Measurements from ENCODE around the gene FOXN3.

Gene FOXN3

GRCh38 chr14:89260898-89261297 lies 156.1 kb downstream of the FOXN3 start:
- Histone ChIP-seq H3K9me3 (ENCODE audit: control insufficient read depth in 2 of 2, low read length in 2 of 2) (no peaks in the 10 kb centered on the region), H3K27ac (ENCODE audit: low read length) (no peak overlapping the region), H3K4me1 (ENCODE audit: control insufficient read depth, insufficient read depth, low read length) (peaks cover 6% of the 10 kb centered on the region), H3K4me3 (ENCODE audit: low read length in 2 of 2) (no peak overlapping the region), H3K9ac (ENCODE audit: low read length in 2 of 2) (no peak overlapping the region), H3K27me3 (ENCODE audit: control insufficient read depth in 1 of 2, insufficient read depth in 2 of 2, low read length in 2 of 2) (no peaks in the 10 kb centered on the region), H3K36me3 (ENCODE audit: control insufficient read depth in 2 of 2, insufficient read depth in 2 of 2, low read length in 2 of 2) (peaks cover 0 to 2% of the 10 kb centered on the region in 2 donors)

GRCh38 chr14:89259951-89260609 lies 157.0 kb downstream of the FOXN3 start:
- no peak overlapping the region for H3K27ac ChIP-seq (ENCODE audit: low read length)

GRCh38 chr14:89258728-89259273 lies 158.2 kb downstream of the FOXN3 start:
- Histone ChIP-seq H3K4me1 (ENCODE audit: control insufficient read depth, insufficient read depth, low read length) (peaks cover 14% of the 10 kb centered on the region), H3K27me3 (ENCODE audit: control insufficient read depth in 1 of 2, insufficient read depth in 2 of 2, low read length in 2 of 2) (no peaks in the 10 kb centered on the region), H3K4me3 (ENCODE audit: low read length in 2 of 2) (no peak overlapping the region), H3K36me3 (ENCODE audit: control insufficient read depth in 2 of 2, insufficient read depth in 2 of 2, low read length in 2 of 2) (peaks cover 0 to 2% of the 10 kb centered on the region in 2 donors), H3K9ac (ENCODE audit: low read length in 2 of 2) (no peak overlapping the region), H3K27ac (ENCODE audit: low read length) (no peak overlapping the region), H3K9me3 (ENCODE audit: control insufficient read depth in 2 of 2, low read length in 2 of 2) (no peaks in the 10 kb centered on the region)

More at GRCh38 chr14:89259951-89260609, 157.0 kb downstream of the FOXN3 start:
- H3K4me1 ChIP-seq (ENCODE audit: control insufficient read depth, insufficient read depth, low read length) = peaks cover 2% of the 10 kb centered on the region
- H3K4me3 ChIP-seq (ENCODE audit: low read length in 2 of 2) = no peak overlapping the region
- no peak overlapping the region for H3K9ac ChIP-seq (ENCODE audit: low read length in 2 of 2)
- no peaks in the 10 kb centered on the region for H3K9me3 ChIP-seq (ENCODE audit: control insufficient read depth in 2 of 2, low read length in 2 of 2)
- H3K36me3 ChIP-seq (ENCODE audit: control insufficient read depth in 2 of 2, insufficient read depth in 2 of 2, low read length in 2 of 2) = peaks cover 0 to 2% of the 10 kb centered on the region in 2 donors
- H3K27me3 ChIP-seq (ENCODE audit: control insufficient read depth in 1 of 2, insufficient read depth in 2 of 2, low read length in 2 of 2) = no peaks in the 10 kb centered on the region

GRCh38 chr14:89256951-89257350 lies 160.1 kb downstream of the FOXN3 start:
- H3K9ac ChIP-seq (ENCODE audit: low read length in 2 of 2) = no peak overlapping the region
- H3K4me1 ChIP-seq (ENCODE audit: control insufficient read depth, insufficient read depth, low read length) = peaks cover 17% of the 10 kb centered on the region
- H3K36me3 ChIP-seq (ENCODE audit: control insufficient read depth in 2 of 2, insufficient read depth in 2 of 2, low read length in 2 of 2) = peaks cover 0 to 2% of the 10 kb centered on the region in 2 donors
- no peak overlapping the region for H3K27ac ChIP-seq (ENCODE audit: low read length)
- H3K27me3 ChIP-seq (ENCODE audit: control insufficient read depth in 1 of 2, insufficient read depth in 2 of 2, low read length in 2 of 2) = no peaks in the 10 kb centered on the region
- no peaks in the 10 kb centered on the region for H3K9me3 ChIP-seq (ENCODE audit: control insufficient read depth in 2 of 2, low read length in 2 of 2)
- H3K4me3 ChIP-seq (ENCODE audit: low read length in 2 of 2) = no peak overlapping the region

- no peak overlapping the region for H3K9ac ChIP-seq (ENCODE audit: low read length in 2 of 2)
- H3K4me3 ChIP-seq (ENCODE audit: low read length in 2 of 2) = no peak overlapping the region
- no peaks in the 10 kb centered on the region for H3K27me3 ChIP-seq (ENCODE audit: control insufficient read depth in 1 of 2, insufficient read depth in 2 of 2, low read length in 2 of 2)
- no peaks in the 10 kb centered on the region for H3K9me3 ChIP-seq (ENCODE audit: control insufficient read depth in 2 of 2, low read length in 2 of 2)
- H3K4me1 ChIP-seq (ENCODE audit: control insufficient read depth, insufficient read depth, low read length) = peaks cover 17% of the 10 kb centered on the region
- H3K36me3 ChIP-seq (ENCODE audit: control insufficient read depth in 2 of 2, insufficient read depth in 2 of 2, low read length in 2 of 2) = peaks cover 0 to 2% of the 10 kb centered on the region in 2 donors
- no peak overlapping the region for H3K27ac ChIP-seq (ENCODE audit: low read length)
Measured at GRCh38 chr14:89256283-89256682, 160.8 kb downstream of the FOXN3 start.

- Histone ChIP-seq H3K36me3 (ENCODE audit: control insufficient read depth in 2 of 2, insufficient read depth in 2 of 2, low read length in 2 of 2) (peaks cover 0 to 2% of the 10 kb centered on the region in 2 donors), H3K4me1 (ENCODE audit: control insufficient read depth, insufficient read depth, low read length) (peaks cover 17% of the 10 kb centered on the region), H3K27me3 (ENCODE audit: control insufficient read depth in 1 of 2, insufficient read depth in 2 of 2, low read length in 2 of 2) (no peaks in the 10 kb centered on the region), H3K27ac (ENCODE audit: low read length) (no peak overlapping the region), H3K9me3 (ENCODE audit: control insufficient read depth in 2 of 2, low read length in 2 of 2) (no peaks in the 10 kb centered on the region), H3K9ac (ENCODE audit: low read length in 2 of 2) (no peak overlapping the region), H3K4me3 (ENCODE audit: low read length in 2 of 2) (no peak overlapping the region)
Measured at GRCh38 chr14:89255852-89256251, 161.2 kb downstream of the FOXN3 start.

- Histone ChIP-seq H3K4me3 (ENCODE audit: low read length in 2 of 2) (no peak overlapping the region), H3K27ac (ENCODE audit: low read length) (no peak overlapping the region), H3K9me3 (ENCODE audit: control insufficient read depth in 2 of 2, low read length in 2 of 2) (no peaks in the 10 kb centered on the region), H3K27me3 (ENCODE audit: control insufficient read depth in 1 of 2, insufficient read depth in 2 of 2, low read length in 2 of 2) (no peaks in the 10 kb centered on the region), H3K9ac (ENCODE audit: low read length in 2 of 2) (no peak overlapping the region), H3K4me1 (ENCODE audit: control insufficient read depth, insufficient read depth, low read length) (peaks cover 15% of the 10 kb centered on the region), H3K36me3 (ENCODE audit: control insufficient read depth in 2 of 2, insufficient read depth in 2 of 2, low read length in 2 of 2) (peaks cover 0 to 2% of the 10 kb centered on the region in 2 donors)
Measured at GRCh38 chr14:89255012-89255411, 162.0 kb downstream of the FOXN3 start.

GRCh38 chr14:89254166-89254909 lies 162.7 kb downstream of the FOXN3 start:
- no peaks in the 10 kb centered on the region for H3K9me3 ChIP-seq (ENCODE audit: control insufficient read depth in 2 of 2, low read length in 2 of 2)
- H3K27ac ChIP-seq (ENCODE audit: low read length) = no peak overlapping the region
- peaks cover 18% of the 10 kb centered on the region for H3K4me1 ChIP-seq (ENCODE audit: control insufficient read depth, insufficient read depth, low read length)
- peaks cover 0 to 2% of the 10 kb centered on the region in 2 donors for H3K36me3 ChIP-seq (ENCODE audit: control insufficient read depth in 2 of 2, insufficient read depth in 2 of 2, low read length in 2 of 2)
- no peaks in the 10 kb centered on the region for H3K27me3 ChIP-seq (ENCODE audit: control insufficient read depth in 1 of 2, insufficient read depth in 2 of 2, low read length in 2 of 2)
- no peak overlapping the region for H3K9ac ChIP-seq (ENCODE audit: low read length in 2 of 2)
- H3K4me3 ChIP-seq (ENCODE audit: low read length in 2 of 2) = peak overlapping the region in 1 of 2 donors; percentile 22

- Histone ChIP-seq H3K9ac (ENCODE audit: low read length in 2 of 2) (no peak overlapping the region), H3K9me3 (ENCODE audit: control insufficient read depth in 2 of 2, low read length in 2 of 2) (no peaks in the 10 kb centered on the region), H3K36me3 (ENCODE audit: control insufficient read depth in 2 of 2, insufficient read depth in 2 of 2, low read length in 2 of 2) (peaks cover 0 to 1% of the 10 kb centered on the region in 2 donors), H3K27me3 (ENCODE audit: control insufficient read depth in 1 of 2, insufficient read depth in 2 of 2, low read length in 2 of 2) (no peaks in the 10 kb centered on the region), H3K4me1 (ENCODE audit: control insufficient read depth, insufficient read depth, low read length) (peaks cover 24% of the 10 kb centered on the region), H3K27ac (ENCODE audit: low read length) (no peak overlapping the region), H3K4me3 (ENCODE audit: low read length in 2 of 2) (no peak overlapping the region)
Measured at GRCh38 chr14:89252887-89253532, 164.0 kb downstream of the FOXN3 start.

- Histone ChIP-seq H3K27ac (ENCODE audit: low read length) (no peak overlapping the region), H3K9me3 (ENCODE audit: control insufficient read depth in 2 of 2, low read length in 2 of 2) (no peaks in the 10 kb centered on the region), H3K9ac (ENCODE audit: low read length in 2 of 2) (no peak overlapping the region), H3K27me3 (ENCODE audit: control insufficient read depth in 1 of 2, insufficient read depth in 2 of 2, low read length in 2 of 2) (no peaks in the 10 kb centered on the region), H3K4me1 (ENCODE audit: control insufficient read depth, insufficient read depth, low read length) (peaks cover 24% of the 10 kb centered on the region), H3K4me3 (ENCODE audit: low read length in 2 of 2) (no peak overlapping the region), H3K36me3 (ENCODE audit: control insufficient read depth in 2 of 2, insufficient read depth in 2 of 2, low read length in 2 of 2) (no peaks in the 10 kb centered on the region)
Measured at GRCh38 chr14:89251061-89251460, 166.0 kb downstream of the FOXN3 start.
